ENCODE results near the gene HMGCR. TPM values are rescaled to one million over a fixed set of nuclear protein-coding genes. Genes with fewer than 3 reads are reported as not detected.

Gene HMGCR
- total and polyA plus RNA-seq, 9 of the 15 experiments (the other 6 are each of a cell fraction or from before 2014, with no cell fraction given), result 29.5 to 155 (median 61.5) TPM

DNA sequence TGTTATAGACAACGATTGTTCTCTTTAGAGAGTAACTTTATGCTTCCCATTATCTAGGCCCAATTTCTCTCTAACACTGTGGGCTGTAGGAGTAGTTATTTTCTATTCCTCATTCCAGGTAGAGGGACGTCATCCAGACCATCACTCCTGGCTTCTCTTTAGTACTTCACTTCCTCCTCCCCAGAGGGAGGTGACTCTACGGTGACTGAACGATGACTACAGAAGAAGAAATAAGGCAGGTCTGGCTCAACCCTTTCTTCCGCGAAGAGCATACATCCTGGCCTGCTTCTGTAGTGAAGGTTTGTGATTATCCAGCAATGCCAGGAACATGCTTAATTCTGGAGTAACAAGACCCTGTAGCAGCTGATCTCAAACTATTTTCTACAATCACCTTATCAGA lies 50.8 kb downstream of the HMGCR start:
- in situ Hi-C loops (cut with MboI) (loop anchor here (10.0 kb wide), 1 partner anchor 1007 kb away; no protein-coding TSS in a partner anchor), intact Hi-C loops (cut with micrococcal nuclease) (no loop called here)
- Histone ChIP-seq H2AFZ (ENCODE audit: low read depth, low read length) (no peak overlapping the region), H4K20me1 (replicated peaks; ENCODE audit: control insufficient read depth, insufficient read depth, low read length) (no peaks in the 10 kb centered on the region), H3K27me3 (ENCODE audit: control insufficient read depth in 2 of 2, insufficient read depth in 2 of 2, low read length in 2 of 2) (no peaks in the 10 kb centered on the region), H3K9me3 (replicated peaks; ENCODE audit: control insufficient read depth, insufficient read depth, low read depth, low read length) (no peaks in the 10 kb centered on the region), H3K79me2 (ENCODE audit: control insufficient read depth, insufficient read depth, low read length) (no peaks in the 10 kb centered on the region), H3K9ac (ENCODE audit: insufficient read depth in 1 of 2, low read depth in 2 of 2, low read length in 2 of 2) (no peak overlapping the region), H3K4me2 (ENCODE audit: insufficient read depth, low read length) (no peak overlapping the region), H3K4me3 (no peak overlapping the region), H3K36me3 (ENCODE audit: control insufficient read depth, insufficient read depth, low read length) (peaks cover 25% of the 10 kb centered on the region; the same call in 2 of the 3 replicates), H3K4me1 (replicated peaks in 1 of 2; ENCODE audit: control insufficient read depth in 2 of 2, insufficient read depth in 2 of 2, low read length in 2 of 2) (no peaks in the 10 kb centered on the region), H3K9me1 (ENCODE audit: control insufficient read depth, insufficient read depth, low read length) (no peaks in the 10 kb centered on the region), H3K27ac (ENCODE audit: extremely low read depth, low read depth, low read length) (no peak overlapping the region)
- ATAC-seq (no peak), FAIRE-seq (no peak), DNase-seq (ENCODE audit: extremely low read depth in 1 of 4, low spot score in 3 of 4) (no peak)
- TF ChIP-seq SIX5 (IDR thresholded peaks at IDR 0.05; ENCODE audit: borderline replicate concordance in 1 of 2, insufficient read depth in 1 of 2, low read depth in 1 of 2, low read length in 2 of 2) (no peak), FIP1L1 (IDR thresholded peaks at IDR 0.05; ENCODE audit: low read depth, low read length, poor library complexity, severe bottlenecking) (no peak), PCBP1 (IDR thresholded peaks at IDR 0.05; ENCODE audit: low read depth, low read length, poor library complexity, severe bottlenecking) (no peak), HNRNPUL1 (IDR thresholded peaks at IDR 0.05; ENCODE audit: low read length) (no peak), CHD2 (IDR thresholded peaks at IDR 0.05; ENCODE audit: low read depth, low read length) (no peak), POLR2AphosphoS5 (IDR thresholded peaks at IDR 0.05; ENCODE audit: control insufficient read depth, insufficient read depth, low read depth, low read length) (no peak)
- TF ChIP-seq, protein P1, sequence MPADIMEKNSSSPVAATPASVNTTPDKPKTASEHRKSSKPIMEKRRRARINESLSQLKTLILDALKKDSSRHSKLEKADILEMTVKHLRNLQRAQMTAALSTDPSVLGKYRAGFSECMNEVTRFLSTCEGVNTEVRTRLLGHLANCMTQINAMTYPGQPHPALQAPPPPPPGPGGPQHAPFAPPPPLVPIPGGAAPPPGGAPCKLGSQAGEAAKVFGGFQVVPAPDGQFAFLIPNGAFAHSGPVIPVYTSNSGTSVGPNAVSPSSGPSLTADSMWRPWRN (IDR thresholded peaks at IDR 0.05; ENCODE audit: low read depth), result no peak
- ChIA-PET CTCF (ENCODE audit: low intra/inter-chr PET ratio) (no interaction called here), POLR2A (no interaction called here)
- no TSS peak for BruUV-seq (replicated peaks)
- 80% methylated on average over 6 of the region's 6 CpGs for WGBS (ENCODE audit: insufficient coverage, low coverage, missing lambda C conversion rate)

Measured in K562 (cell line).